Mammary epithelial cell (primary cell): ENCODE data around the gene FAM186B.

Experiments used
- EZH2 ChIP-seq: IDR thresholded peaks from 2 replicates; pipeline ENCODE4 v1.6.1; 2012; ENCODE audit warnings: low read length, inconsistent platforms, borderline replicate concordance
- TF ChIP-seq, protein P1 (sequence below), 2 donors: IDR thresholded peaks in 1 of 2; conservative IDR thresholded peaks in 1 of 2; 2 replicates each; pipeline ENCODE4 v1.5.1; 2011 to 2012; ENCODE audit warnings: inconsistent platforms in 2 of 2, low read length in 2 of 2, mild to moderate bottlenecking in 2 of 2, control low read depth in 1 of 2, low read depth in 1 of 2; ENCODE audit not compliant: insufficient read depth in 1 of 2; ENCODE audit errors: extremely low read depth in 1 of 2

DNA sequence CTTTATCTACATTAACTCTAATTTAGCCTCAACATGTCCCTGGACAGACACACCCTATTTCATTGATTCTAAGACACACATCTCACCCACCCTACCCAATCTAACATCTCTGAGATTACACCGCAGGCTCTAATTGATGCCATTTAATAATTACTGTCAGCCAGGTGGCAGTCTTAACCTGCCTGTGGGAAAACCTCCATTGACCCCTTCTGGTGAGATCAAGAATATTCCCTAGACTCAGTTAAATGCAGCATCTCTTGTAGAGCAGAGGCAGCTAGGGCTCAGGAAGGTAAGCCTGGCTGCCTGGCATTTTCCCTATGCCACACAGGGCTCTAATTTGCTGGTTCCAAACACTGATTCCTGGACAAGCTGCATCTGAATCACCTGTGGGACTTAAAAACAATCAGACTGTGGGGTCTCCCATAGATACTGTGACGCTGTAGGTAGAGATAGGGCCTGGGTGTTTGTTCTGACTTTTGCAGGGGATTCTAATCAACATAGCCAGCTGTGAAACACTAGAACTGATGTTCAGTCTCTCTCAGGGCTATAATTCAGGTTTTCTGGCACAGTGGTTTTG is 51.8 kb downstream of the FAM186B start:
- TF ChIP-seq, protein P1, sequence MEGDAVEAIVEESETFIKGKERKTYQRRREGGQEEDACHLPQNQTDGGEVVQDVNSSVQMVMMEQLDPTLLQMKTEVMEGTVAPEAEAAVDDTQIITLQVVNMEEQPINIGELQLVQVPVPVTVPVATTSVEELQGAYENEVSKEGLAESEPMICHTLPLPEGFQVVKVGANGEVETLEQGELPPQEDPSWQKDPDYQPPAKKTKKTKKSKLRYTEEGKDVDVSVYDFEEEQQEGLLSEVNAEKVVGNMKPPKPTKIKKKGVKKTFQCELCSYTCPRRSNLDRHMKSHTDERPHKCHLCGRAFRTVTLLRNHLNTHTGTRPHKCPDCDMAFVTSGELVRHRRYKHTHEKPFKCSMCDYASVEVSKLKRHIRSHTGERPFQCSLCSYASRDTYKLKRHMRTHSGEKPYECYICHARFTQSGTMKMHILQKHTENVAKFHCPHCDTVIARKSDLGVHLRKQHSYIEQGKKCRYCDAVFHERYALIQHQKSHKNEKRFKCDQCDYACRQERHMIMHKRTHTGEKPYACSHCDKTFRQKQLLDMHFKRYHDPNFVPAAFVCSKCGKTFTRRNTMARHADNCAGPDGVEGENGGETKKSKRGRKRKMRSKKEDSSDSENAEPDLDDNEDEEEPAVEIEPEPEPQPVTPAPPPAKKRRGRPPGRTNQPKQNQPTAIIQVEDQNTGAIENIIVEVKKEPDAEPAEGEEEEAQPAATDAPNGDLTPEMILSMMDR (conservative IDR thresholded peaks at IDR 0.05 in 1 of 2, IDR thresholded peaks at IDR 0.05 in 1 of 2; ENCODE audit: extremely low read depth in 1 of 2, insufficient read depth in 1 of 2, low read depth in 1 of 2, low read length in 2 of 2), result peak; percentile 78 to 85
- TF ChIP-seq EZH2, result no peak
